Spleen (tissue), 11 donors: ENCODE measurements around the gene DAB1. TPM values are rescaled to one million over a fixed set of nuclear protein-coding genes. Genes with fewer than 3 reads are reported as not detected.

Experiments used
- DNase-seq: peaks from one replicate; pipeline ENCODE4 v3.0.0-alpha.2; 2020
- H3K27ac ChIP-seq, 8 donors: fragments of 200-600 bp; sonication (generic) in 7 of 8; 1 replicate in 4 of 8; 2 replicates in 4 of 8; pipeline versions ENCODE4 v1.5.0 to v1.8.0; 2016 to 2021; ENCODE audit warnings: inconsistent platforms in 4 of 8, mild to moderate bottlenecking in 4 of 8, moderate library complexity in 1 of 8
- H3K27me3 ChIP-seq, 7 donors: fragments of 200-600 bp; sonication (generic) in 6 of 7; replicated peaks in 1 of 7; 1 replicate in 4 of 7; 2 replicates in 3 of 7; pipeline versions ENCODE4 v1.5.0 to v1.8.0; 2016 to 2021; ENCODE audit warnings: inconsistent platforms in 3 of 7, mild to moderate bottlenecking in 1 of 7
- H3K36me3 ChIP-seq, 6 donors: fragments of 200-600 bp; sonication (generic) in 5 of 6; 1 replicate in 4 of 6; 2 replicates in 2 of 6; pipeline versions ENCODE4 v1.5.0 to v1.8.0; 2016 to 2021; ENCODE audit warnings: inconsistent platforms in 2 of 6
- H3K4me1 ChIP-seq, 6 donors: fragments of 200-600 bp; sonication (generic) in 5 of 6; 1 replicate in 3 of 6; 2 replicates in 3 of 6; pipeline versions ENCODE4 v1.5.0 to v1.8.0; 2016 to 2021; ENCODE audit warnings: inconsistent platforms in 3 of 6
- H3K4me3 ChIP-seq, 8 donors: fragments of 200-600 bp; sonication (generic) in 7 of 8; 1 replicate in 4 of 8; 2 replicates in 4 of 8; pipeline versions ENCODE4 v1.5.0 to v1.8.0; 2016 to 2021; ENCODE audit warnings: inconsistent platforms in 4 of 8, mild to moderate bottlenecking in 4 of 8, moderate library complexity in 2 of 8
- H3K9me3 ChIP-seq, 8 donors: fragments of 200-600 bp; sonication (generic) in 7 of 8; 1 replicate in 4 of 8; 2 replicates in 4 of 8; pipeline versions ENCODE4 v1.5.0 to v1.8.0; 2016 to 2021; ENCODE audit warnings: inconsistent platforms in 4 of 8
- CTCF ChIP-seq, 11 experiments: fragments of 200-600 bp in 7 of 11; fragments of 450-650 bp in 4 of 11; sonication (generic) in 4 of 11; IDR thresholded peaks in 8 of 11; conservative IDR thresholded peaks in 3 of 11; 1 replicate in 7 of 11; 2 replicates in 4 of 11; pipeline versions ENCODE4 v1.4.0 to v1.8.0; 2016 to 2021; ENCODE audit warnings: antibody characterized with exemption in 11 of 11, inconsistent platforms in 4 of 11, mild to moderate bottlenecking in 1 of 11
- POLR2A ChIP-seq, 3 donors: fragments of 450-650 bp; IDR thresholded peaks; one replicate each; pipeline ENCODE4 v1.5.1; 2017; ENCODE audit warnings: antibody characterized with exemption in 3 of 3, mild to moderate bottlenecking in 1 of 3
- POLR2AphosphoS5 ChIP-seq, 3 donors: sonication (generic); formaldehyde crosslinking; IDR thresholded peaks; one replicate each; pipeline ENCODE4 v1.5.1; 2017; ENCODE audit warnings: antibody characterized with exemption in 3 of 3
- WGBS, 5 donors: extraction: QIAGEN DNeasy Blood & Tissue Kit in 3 of 5; methylation state at CpG; one replicate each; pipeline versions ENCODE4 v1.1.5 to v1.1.7; 2013 to 2018; 5-methylcytosine and 5-hydroxymethylcytosine counted together
- intact Hi-C: fragments of 100-400 bp; cut with DNase I; formaldehyde crosslinking; loops from one replicate; pipeline ENCODE4 v1.15.0; 2023; ENCODE audit warnings: low total_unique reads
- polyA plus RNA-seq, 3 donors: library from polyadenylated mRNA; stranded (reverse); fragments of 200-250 nt; gene quantifications; one replicate each; pipeline ENCODE4 v1.2.1, GENCODE V29; 2013
- total RNA-seq, 7 donors: library from RNA; depleted of rRNA in 3 of 7; stranded (reverse); fragments of >200 nt in 3 of 7; fragmentation: NEBNext Ultra II Directional in 4 of 7; extraction: Animal tissue kit (Norgen Biotek cat#: 25700) in 4 of 7; gene quantifications; one replicate each; pipeline versions ENCODE4 v1.1.0 to v1.2.1, GENCODE V29; 2016 to 2021
- donor health status: healthy with polysubstance abuse.
- donor health status: DM: no; HTN: no; CAD: no; lungs with moderate emphysema.
- donor health status: DM: no; HTN: no; CAD: no.
- donor health status: Bipolar disorder and iron deficiency.
- donor health status: healthy.
- donor health status: DM: no; HTN: no; CAD: no.
- donor health status: DM: yes; HTN: yes; CAD: no.

DAB1 gene
- total and polyA plus RNA-seq, 10 donors = 0.03 to 0.70 (median 0.26) TPM; not detected in 1

GRCh38 chr1:57272150-57272549 lies 151.7 kb downstream of the DAB1 start:
- H3K27me3 ChIP-seq = peaks cover 0 to 4% (median 0%) of the 10 kb centered on the region in 7 donors
- H3K4me3 ChIP-seq = no peak overlapping the region
- DNase-seq = no peak
- no peaks in the 10 kb centered on the region for H3K4me1 ChIP-seq
- H3K36me3 ChIP-seq = no peaks in the 10 kb centered on the region
- intact Hi-C loops = no loop called here
- TF ChIP-seq CTCF (IDR thresholded peaks at IDR 0.05 in 8 of 11, conservative IDR thresholded peaks at IDR 0.05 in 3 of 11) (no peak), POLR2A (IDR thresholded peaks at IDR 0.05) (no peak), POLR2AphosphoS5 (IDR thresholded peaks at IDR 0.05) (no peak)
- WGBS, 5 donors = 82 to 96% (median 90%) methylated on average over 2 of the region's 2 CpGs
- no peaks in the 10 kb centered on the region for H3K9me3 ChIP-seq
- no peak overlapping the region for H3K27ac ChIP-seq

DNA sequence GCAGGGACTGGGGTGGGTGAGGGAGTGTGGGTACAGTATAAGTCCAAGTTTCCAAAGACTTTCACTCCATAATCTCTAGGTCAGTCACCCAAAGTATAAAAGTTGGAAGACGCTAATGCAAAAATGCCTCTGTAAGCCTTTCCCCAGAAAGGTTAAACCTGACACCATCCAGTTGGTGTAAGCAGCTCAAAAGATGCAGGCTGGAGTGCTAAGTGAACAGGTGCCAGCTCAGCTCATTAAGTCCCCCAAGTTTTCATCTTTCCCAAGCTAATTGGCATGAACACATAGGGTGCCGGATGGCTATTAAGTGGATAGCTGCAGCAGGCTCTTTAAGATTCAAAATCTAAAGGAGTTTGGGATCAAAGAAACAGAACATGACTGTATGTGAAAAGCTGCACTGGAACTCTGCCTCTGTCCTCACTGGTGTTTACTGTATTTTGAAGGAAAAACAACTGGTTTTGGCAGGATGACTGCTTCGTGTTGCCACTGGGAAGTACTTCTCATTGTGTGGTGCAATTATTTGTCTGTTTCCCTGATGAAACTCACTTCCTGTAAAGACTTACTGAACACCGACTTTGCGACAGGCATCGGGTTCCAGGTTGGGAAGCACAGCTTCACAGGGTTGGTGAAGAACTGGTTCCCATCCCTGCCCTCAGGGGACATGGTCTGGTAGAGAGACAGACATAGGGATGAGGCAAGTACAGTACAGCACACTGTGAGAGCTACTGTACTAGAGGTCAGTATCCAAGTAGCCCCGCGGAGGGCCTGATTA lies 152.7 kb downstream of the DAB1 start:
- Histone ChIP-seq H3K36me3 (no peaks in the 10 kb centered on the region), H3K27me3 (peaks cover 0 to 4% (median 0%) of the 10 kb centered on the region in 7 donors), H3K4me3 (no peak overlapping the region), H3K4me1 (no peaks in the 10 kb centered on the region), H3K27ac (no peak overlapping the region), H3K9me3 (no peaks in the 10 kb centered on the region)
- intact Hi-C loops = no loop called here
- 51 to 76% (median 71%) methylated on average over 6 to 8 of the region's 8 CpGs for WGBS, 5 donors
- DNase-seq = no peak
- TF ChIP-seq POLR2AphosphoS5 (IDR thresholded peaks at IDR 0.05) = no peak
- TF ChIP-seq POLR2A (IDR thresholded peaks at IDR 0.05) = no peak
- TF ChIP-seq CTCF (IDR thresholded peaks at IDR 0.05 in 8 of 11, conservative IDR thresholded peaks at IDR 0.05 in 3 of 11) = no peak

DNA sequence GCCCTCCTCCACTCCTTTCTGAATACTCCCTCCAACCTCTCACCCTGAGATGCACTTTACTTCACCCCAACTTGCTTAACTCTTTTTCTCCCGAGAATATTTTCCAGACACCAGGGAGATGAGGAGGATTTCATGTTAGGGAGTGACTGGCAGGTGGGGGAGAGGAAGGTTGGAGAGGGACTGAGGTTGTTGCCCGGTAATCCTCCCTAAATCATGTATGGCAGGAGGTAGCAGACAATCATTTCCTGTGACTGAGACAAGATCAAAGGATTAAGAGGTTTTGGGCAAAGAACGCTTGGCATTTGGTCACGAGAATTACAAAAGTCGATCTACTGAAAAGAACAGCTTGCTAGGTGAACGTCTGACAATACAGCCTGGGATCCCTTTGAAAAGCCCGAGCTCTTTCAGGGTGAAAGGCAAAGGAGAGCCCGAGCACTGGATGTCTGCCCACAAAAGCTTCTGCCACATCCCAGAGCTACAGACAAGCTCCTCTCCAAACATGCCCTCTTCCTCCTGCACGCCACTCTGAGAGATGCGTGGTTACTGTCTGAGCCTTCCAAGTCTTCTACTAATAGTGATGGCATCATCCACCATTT lies 154.1 kb downstream of the DAB1 start:
- H3K4me1 ChIP-seq = no peaks in the 10 kb centered on the region
- no peak overlapping the region for H3K4me3 ChIP-seq
- H3K27me3 ChIP-seq = peaks cover 0 to 4% (median 0%) of the 10 kb centered on the region in 7 donors
- H3K36me3 ChIP-seq = no peaks in the 10 kb centered on the region
- no peak overlapping the region for H3K27ac ChIP-seq
- no peak for DNase-seq
- H3K9me3 ChIP-seq = no peaks in the 10 kb centered on the region
- whole genome bisulfite sequencing, 5 donors = 56 to 68% (median 57%) methylated on average over 9 to 10 of the region's 10 CpGs
- intact Hi-C loops = no loop called here
- TF ChIP-seq CTCF (IDR thresholded peaks at IDR 0.05 in 8 of 11, conservative IDR thresholded peaks at IDR 0.05 in 3 of 11) = no peak
- TF ChIP-seq POLR2AphosphoS5 (IDR thresholded peaks at IDR 0.05) = no peak
- no peak for TF ChIP-seq POLR2A (IDR thresholded peaks at IDR 0.05)

GRCh38 chr1:57265104-57265503 lies 158.8 kb downstream of the DAB1 start:
- no peaks in the 10 kb centered on the region for H3K9me3 ChIP-seq
- H3K27me3 ChIP-seq = peaks cover 0 to 4% (median 0%) of the 10 kb centered on the region in 7 donors
- no peak for DNase-seq
- H3K27ac ChIP-seq = no peak overlapping the region
- H3K4me3 ChIP-seq = no peak overlapping the region
- 71 to 86% (median 84%) methylated on average over 5 of the region's 5 CpGs for WGBS, 5 donors
- no peaks in the 10 kb centered on the region for H3K36me3 ChIP-seq
- no peaks in the 10 kb centered on the region for H3K4me1 ChIP-seq
- intact Hi-C loops = no loop called here
- TF ChIP-seq POLR2AphosphoS5 (IDR thresholded peaks at IDR 0.05) (no peak), CTCF (IDR thresholded peaks at IDR 0.05 in 8 of 11, conservative IDR thresholded peaks at IDR 0.05 in 3 of 11) (no peak), POLR2A (IDR thresholded peaks at IDR 0.05) (no peak)
